Measurements from ENCODE around the gene CEP41.

- TF ChIP-seq CTCF (conservative IDR thresholded peaks at IDR 0.05; ENCODE audit: low read depth in 2 of 2), result no peak
- no peak for TF ChIP-seq EZH2phosphoT487 (IDR thresholded peaks at IDR 0.05; ENCODE audit: unreplicated experiment)
- no peak for TF ChIP-seq ZNF331 (CRISPR knock-in tag; IDR thresholded peaks at IDR 0.05; ENCODE audit: low read depth)
- no peak for TF ChIP-seq EZH2 (IDR thresholded peaks at IDR 0.05; ENCODE audit: low read depth, unreplicated experiment)
- no peak for TF ChIP-seq REST (IDR thresholded peaks at IDR 0.05; ENCODE audit: unreplicated experiment)
- no peak for TF ChIP-seq CREB1 (CRISPR knock-in tag; IDR thresholded peaks at IDR 0.05; ENCODE audit: low read depth)
- no peak for TF ChIP-seq POLR2AphosphoS5 (IDR thresholded peaks at IDR 0.05; ENCODE audit: low read depth)
- no peak for TF ChIP-seq ZNF114 (CRISPR knock-in tag; IDR thresholded peaks at IDR 0.05)
These were observed 74.3 kb downstream of the CEP41 start for GRCh38 chr7:130366564-130366963.

Measured in GM23338 (cell line).